Measurements from ENCODE around the gene BANF2.

GRCh38 chr20:17654649-17655285 is 45.0 kb upstream of the BANF2 start:
- no peak for TF ChIP-seq EZH2 (IDR thresholded peaks at IDR 0.05; ENCODE audit: insufficient read depth, poor library complexity, severe bottlenecking)
- TF ChIP-seq EZH2phosphoT487 (IDR thresholded peaks at IDR 0.05; ENCODE audit: insufficient read depth, low read depth): no peak

Data from GM23248 (cell line).